Liver (tissue), 3 donors: Measurements from ENCODE around the gene TMED10.

Experiments
- EGR1 ChIP-seq, 2 donors: IDR thresholded peaks; 2 replicates each; pipeline ENCODE4 v1.6.1; 2016 to 2018; ENCODE audit warnings: antibody characterized with exemption in 2 of 2, low read depth in 2 of 2
- FOXA1 ChIP-seq: IDR thresholded peaks from 2 replicates; pipeline ENCODE4 v1.6.1; 2016; ENCODE audit warnings: antibody characterized with exemption
- GABPA ChIP-seq, 2 donors: IDR thresholded peaks in 1 of 2; conservative IDR thresholded peaks in 1 of 2; 2 replicates each; pipeline ENCODE4 v1.6.1; 2016; ENCODE audit warnings: antibody characterized with exemption in 2 of 2, mild to moderate bottlenecking in 1 of 2, moderate library complexity in 1 of 2
- HNF4A ChIP-seq, 2 donors: conservative IDR thresholded peaks; 2 replicates each; pipeline ENCODE4 v1.6.1; 2016; ENCODE audit warnings: antibody characterized with exemption in 2 of 2, mild to moderate bottlenecking in 2 of 2
- JUND ChIP-seq, 2 donors: IDR thresholded peaks; 2 replicates each; pipeline ENCODE4 v1.6.1; 2016; ENCODE audit warnings: antibody characterized with exemption in 2 of 2
- RAD21 ChIP-seq, 2 donors: IDR thresholded peaks; 2 replicates each; pipeline ENCODE4 v1.6.1; 2016; ENCODE audit warnings: antibody characterized with exemption in 2 of 2, mild to moderate bottlenecking in 2 of 2
- RXRA ChIP-seq, 2 donors: IDR thresholded peaks; 2 replicates each; pipeline ENCODE4 v1.6.1; 2017 to 2018; ENCODE audit warnings: antibody characterized with exemption in 2 of 2, mild to moderate bottlenecking in 1 of 2
- SP1 ChIP-seq: IDR thresholded peaks from 2 replicates; pipeline ENCODE4 v1.6.1; 2018; ENCODE audit warnings: antibody characterized with exemption, mild to moderate bottlenecking
- TAF1 ChIP-seq: conservative IDR thresholded peaks from 2 replicates; pipeline ENCODE4 v1.6.1; 2016; ENCODE audit warnings: antibody characterized with exemption, mild to moderate bottlenecking
- YY1 ChIP-seq: IDR thresholded peaks from 2 replicates; pipeline ENCODE4 v1.6.1; 2016; ENCODE audit warnings: antibody characterized with exemption, mild to moderate bottlenecking
- TF ChIP-seq, protein P1 (sequence below): IDR thresholded peaks from 2 replicates; pipeline ENCODE4 v1.6.1; 2016; ENCODE audit warnings: antibody characterized with exemption
- TF ChIP-seq, protein P2 (sequence below): fragments of 150-350 bp; IDR thresholded peaks from 2 replicates; pipeline ENCODE4 v1.5.1; 2017; ENCODE audit warnings: improper control_type of control experiment, low read depth, low read length; ENCODE audit not compliant: missing input control
- TF ChIP-seq, protein P3 (sequence below): IDR thresholded peaks from 2 replicates; pipeline ENCODE4 v1.6.1; 2016; ENCODE audit warnings: antibody characterized with exemption, mild to moderate bottlenecking
- TF ChIP-seq, protein P4 (sequence below): IDR thresholded peaks from 2 replicates; pipeline ENCODE4 v1.6.1; 2016; ENCODE audit warnings: antibody characterized with exemption
- donor health status: healthy.
- donor health status: healthy.

DNA sequence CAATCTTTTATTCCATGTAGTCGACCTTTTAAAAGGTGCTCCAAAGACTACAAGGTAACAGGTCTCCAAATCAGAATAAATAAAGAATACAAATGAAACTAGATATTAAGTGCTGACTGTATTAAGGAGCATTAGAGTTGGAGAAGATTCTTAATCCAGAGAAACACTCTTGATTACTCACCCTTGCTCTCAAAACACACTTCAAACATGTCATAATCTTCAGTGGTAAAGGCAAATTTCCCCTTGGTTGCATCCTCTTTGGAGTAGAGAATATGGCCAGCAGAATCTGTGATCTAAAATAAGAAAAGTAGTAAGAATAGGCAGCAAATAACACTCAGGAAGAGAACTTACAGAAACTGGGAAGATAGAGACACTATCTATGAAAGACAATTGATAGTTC is 24.6 kb downstream of the TMED10 start:
- TF ChIP-seq, protein P1, sequence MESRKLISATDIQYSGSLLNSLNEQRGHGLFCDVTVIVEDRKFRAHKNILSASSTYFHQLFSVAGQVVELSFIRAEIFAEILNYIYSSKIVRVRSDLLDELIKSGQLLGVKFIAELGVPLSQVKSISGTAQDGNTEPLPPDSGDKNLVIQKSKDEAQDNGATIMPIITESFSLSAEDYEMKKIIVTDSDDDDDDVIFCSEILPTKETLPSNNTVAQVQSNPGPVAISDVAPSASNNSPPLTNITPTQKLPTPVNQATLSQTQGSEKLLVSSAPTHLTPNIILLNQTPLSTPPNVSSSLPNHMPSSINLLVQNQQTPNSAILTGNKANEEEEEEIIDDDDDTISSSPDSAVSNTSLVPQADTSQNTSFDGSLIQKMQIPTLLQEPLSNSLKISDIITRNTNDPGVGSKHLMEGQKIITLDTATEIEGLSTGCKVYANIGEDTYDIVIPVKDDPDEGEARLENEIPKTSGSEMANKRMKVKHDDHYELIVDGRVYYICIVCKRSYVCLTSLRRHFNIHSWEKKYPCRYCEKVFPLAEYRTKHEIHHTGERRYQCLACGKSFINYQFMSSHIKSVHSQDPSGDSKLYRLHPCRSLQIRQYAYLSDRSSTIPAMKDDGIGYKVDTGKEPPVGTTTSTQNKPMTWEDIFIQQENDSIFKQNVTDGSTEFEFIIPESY: no peak
- TF ChIP-seq, protein P2, sequence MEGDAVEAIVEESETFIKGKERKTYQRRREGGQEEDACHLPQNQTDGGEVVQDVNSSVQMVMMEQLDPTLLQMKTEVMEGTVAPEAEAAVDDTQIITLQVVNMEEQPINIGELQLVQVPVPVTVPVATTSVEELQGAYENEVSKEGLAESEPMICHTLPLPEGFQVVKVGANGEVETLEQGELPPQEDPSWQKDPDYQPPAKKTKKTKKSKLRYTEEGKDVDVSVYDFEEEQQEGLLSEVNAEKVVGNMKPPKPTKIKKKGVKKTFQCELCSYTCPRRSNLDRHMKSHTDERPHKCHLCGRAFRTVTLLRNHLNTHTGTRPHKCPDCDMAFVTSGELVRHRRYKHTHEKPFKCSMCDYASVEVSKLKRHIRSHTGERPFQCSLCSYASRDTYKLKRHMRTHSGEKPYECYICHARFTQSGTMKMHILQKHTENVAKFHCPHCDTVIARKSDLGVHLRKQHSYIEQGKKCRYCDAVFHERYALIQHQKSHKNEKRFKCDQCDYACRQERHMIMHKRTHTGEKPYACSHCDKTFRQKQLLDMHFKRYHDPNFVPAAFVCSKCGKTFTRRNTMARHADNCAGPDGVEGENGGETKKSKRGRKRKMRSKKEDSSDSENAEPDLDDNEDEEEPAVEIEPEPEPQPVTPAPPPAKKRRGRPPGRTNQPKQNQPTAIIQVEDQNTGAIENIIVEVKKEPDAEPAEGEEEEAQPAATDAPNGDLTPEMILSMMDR: no peak
- TF ChIP-seq SP1 (no peak), GABPA (IDR thresholded peaks at IDR 0.05 in 1 of 2, conservative IDR thresholded peaks at IDR 0.05 in 1 of 2) (no peak), JUND (IDR thresholded peaks at IDR 0.05) (no peak), YY1 (no peak), EGR1 (IDR thresholded peaks at IDR 0.05; ENCODE audit: low read depth in 2 of 2) (no peak), RAD21 (IDR thresholded peaks at IDR 0.05) (no peak), RXRA (IDR thresholded peaks at IDR 0.05) (no peak), FOXA1 (no peak), TAF1 (no peak), HNF4A (conservative IDR thresholded peaks at IDR 0.05) (no peak)
- TF ChIP-seq, protein P3, sequence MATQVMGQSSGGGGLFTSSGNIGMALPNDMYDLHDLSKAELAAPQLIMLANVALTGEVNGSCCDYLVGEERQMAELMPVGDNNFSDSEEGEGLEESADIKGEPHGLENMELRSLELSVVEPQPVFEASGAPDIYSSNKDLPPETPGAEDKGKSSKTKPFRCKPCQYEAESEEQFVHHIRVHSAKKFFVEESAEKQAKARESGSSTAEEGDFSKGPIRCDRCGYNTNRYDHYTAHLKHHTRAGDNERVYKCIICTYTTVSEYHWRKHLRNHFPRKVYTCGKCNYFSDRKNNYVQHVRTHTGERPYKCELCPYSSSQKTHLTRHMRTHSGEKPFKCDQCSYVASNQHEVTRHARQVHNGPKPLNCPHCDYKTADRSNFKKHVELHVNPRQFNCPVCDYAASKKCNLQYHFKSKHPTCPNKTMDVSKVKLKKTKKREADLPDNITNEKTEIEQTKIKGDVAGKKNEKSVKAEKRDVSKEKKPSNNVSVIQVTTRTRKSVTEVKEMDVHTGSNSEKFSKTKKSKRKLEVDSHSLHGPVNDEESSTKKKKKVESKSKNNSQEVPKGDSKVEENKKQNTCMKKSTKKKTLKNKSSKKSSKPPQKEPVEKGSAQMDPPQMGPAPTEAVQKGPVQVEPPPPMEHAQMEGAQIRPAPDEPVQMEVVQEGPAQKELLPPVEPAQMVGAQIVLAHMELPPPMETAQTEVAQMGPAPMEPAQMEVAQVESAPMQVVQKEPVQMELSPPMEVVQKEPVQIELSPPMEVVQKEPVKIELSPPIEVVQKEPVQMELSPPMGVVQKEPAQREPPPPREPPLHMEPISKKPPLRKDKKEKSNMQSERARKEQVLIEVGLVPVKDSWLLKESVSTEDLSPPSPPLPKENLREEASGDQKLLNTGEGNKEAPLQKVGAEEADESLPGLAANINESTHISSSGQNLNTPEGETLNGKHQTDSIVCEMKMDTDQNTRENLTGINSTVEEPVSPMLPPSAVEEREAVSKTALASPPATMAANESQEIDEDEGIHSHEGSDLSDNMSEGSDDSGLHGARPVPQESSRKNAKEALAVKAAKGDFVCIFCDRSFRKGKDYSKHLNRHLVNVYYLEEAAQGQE: no peak
- TF ChIP-seq, protein P4, sequence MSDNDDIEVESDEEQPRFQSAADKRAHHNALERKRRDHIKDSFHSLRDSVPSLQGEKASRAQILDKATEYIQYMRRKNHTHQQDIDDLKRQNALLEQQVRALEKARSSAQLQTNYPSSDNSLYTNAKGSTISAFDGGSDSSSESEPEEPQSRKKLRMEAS: no peak
